ENCODE data around the gene FCRL2. TPM values are rescaled to one million over a fixed set of nuclear protein-coding genes. Genes with fewer than 3 reads are reported as not detected.
"Not testable (repeated sequence)": the region's sequence is repeated elsewhere in the genome, so short reads cannot be mapped to it uniquely, and the experiment has no call there.

Gene FCRL2
- total RNA-seq, 3 donors from 2014 or later (not counting 1 experiment from before 2014, with no cell fraction given) = 0.49 to 1.1 (median 0.88) TPM

- H3K4me1 Mint-ChIP-seq = peaks cover 38 to 47% of the 10 kb centered on the region in 2 donors
- no peaks in the 10 kb centered on the region for H3K27me3 ChIP-seq (ENCODE audit: control insufficient read depth, insufficient read depth, low read length)
- H3K9me3 Mint-ChIP-seq = no peaks in the 10 kb centered on the region
- no peak overlapping the region for H3K27ac ChIP-seq (ENCODE audit: low read length)
- no peaks in the 10 kb centered on the region for H3K36me3 Mint-ChIP-seq
- peaks cover 16% of the 10 kb centered on the region for H3K4me1 ChIP-seq (ENCODE audit: control insufficient read depth, insufficient read depth, low read length)
- no peak overlapping the region for H3K4me3 Mint-ChIP-seq
- H3K9me3 ChIP-seq (ENCODE audit: control insufficient read depth, insufficient read depth, low read length) = no peaks in the 10 kb centered on the region
- H3K27me3 Mint-ChIP-seq (ENCODE audit: low read depth in 2 of 2) = no peaks in the 10 kb centered on the region
- no peak overlapping the region for H3K4me3 ChIP-seq (ENCODE audit: low read length)
- no peak for TF ChIP-seq CTCF (IDR thresholded peaks at IDR 0.05)
- no peaks in the 10 kb centered on the region for H3K36me3 ChIP-seq (ENCODE audit: control insufficient read depth, insufficient read depth, low read length)
- no peak for DNase-seq
- ATAC-seq = peak; percentile 15 to 55 (median 30)
- intact Hi-C loops (cut with micrococcal nuclease) = loop anchor here (5.0 kb wide), 1 partner anchor 37 kb away; the partner anchor contains the start of gene FCRL3
- H3K27ac Mint-ChIP-seq = no peak overlapping the region
- 65% methylated on average over 5 of the region's 5 CpGs for WGBS (ENCODE audit: insufficient coverage)
Observed at GRCh38 chr1:157739229-157739901, 37.6 kb downstream of the FCRL2 start.

GRCh38 chr1:157735991-157736390 is 40.9 kb downstream of the FCRL2 start:
- not testable (repeated sequence) for H3K36me3 Mint-ChIP-seq; H3K9me3 Mint-ChIP-seq; H3K27me3 Mint-ChIP-seq (ENCODE audit: low read depth in 2 of 2); H3K4me3 ChIP-seq (ENCODE audit: low read length); DNase-seq; H3K27ac ChIP-seq (ENCODE audit: low read length); H3K36me3 ChIP-seq (ENCODE audit: control insufficient read depth, insufficient read depth, low read length); H3K27me3 ChIP-seq (ENCODE audit: control insufficient read depth, insufficient read depth, low read length); H3K9me3 ChIP-seq (ENCODE audit: control insufficient read depth, insufficient read depth, low read length)
- 82% methylated on average over 3 of the region's 5 CpGs for WGBS (ENCODE audit: insufficient coverage)
- H3K4me1 Mint-ChIP-seq = peaks cover 54 to 61% of the 10 kb centered on the region in 2 donors
- peak overlapping the region; percentile 35 to 61 for H3K27ac Mint-ChIP-seq
- intact Hi-C loops (cut with micrococcal nuclease) = loop anchor here (5.0 kb wide), 1 partner anchor 34 kb away; the partner anchor contains the start of gene FCRL3
- peak in 1 of 3 donors; percentile 43 for ATAC-seq
- H3K4me3 Mint-ChIP-seq = peak overlapping the region; percentile 60
- peaks cover 17% of the 10 kb centered on the region for H3K4me1 ChIP-seq (ENCODE audit: control insufficient read depth, insufficient read depth, low read length)

- Histone ChIP-seq H3K9me3 (ENCODE audit: control insufficient read depth, insufficient read depth, low read length) (no peaks in the 10 kb centered on the region), H3K4me1 (ENCODE audit: control insufficient read depth, insufficient read depth, low read length) (peaks cover 11% of the 10 kb centered on the region), H3K27me3 (ENCODE audit: control insufficient read depth, insufficient read depth, low read length) (no peaks in the 10 kb centered on the region), H3K4me3 (ENCODE audit: low read length) (no peak overlapping the region), H3K36me3 (ENCODE audit: control insufficient read depth, insufficient read depth, low read length) (no peaks in the 10 kb centered on the region), H3K27ac (ENCODE audit: low read length) (peak overlapping the region; percentile 78)
- H3K4me3 Mint-ChIP-seq = peak overlapping the region; percentile 21
- DNase-seq = no peak
- H3K36me3 Mint-ChIP-seq = no peaks in the 10 kb centered on the region
- intact Hi-C loops (cut with micrococcal nuclease) = no loop called here
- H3K4me1 Mint-ChIP-seq = peaks cover 51 to 58% of the 10 kb centered on the region in 2 donors
- peak; percentile 44 to 47 (median 46) for ATAC-seq
- H3K9me3 Mint-ChIP-seq = no peaks in the 10 kb centered on the region
- TF ChIP-seq CTCF (IDR thresholded peaks at IDR 0.05) = no peak
- WGBS (ENCODE audit: insufficient coverage) = 33% methylated on average over 1 of the region's 1 CpG
- H3K27ac Mint-ChIP-seq = peak overlapping the region; percentile 65 to 82
- no peaks in the 10 kb centered on the region for H3K27me3 Mint-ChIP-seq (ENCODE audit: low read depth in 2 of 2)
Observed at GRCh38 chr1:157734321-157734720, 42.6 kb downstream of the FCRL2 start.

DNA sequence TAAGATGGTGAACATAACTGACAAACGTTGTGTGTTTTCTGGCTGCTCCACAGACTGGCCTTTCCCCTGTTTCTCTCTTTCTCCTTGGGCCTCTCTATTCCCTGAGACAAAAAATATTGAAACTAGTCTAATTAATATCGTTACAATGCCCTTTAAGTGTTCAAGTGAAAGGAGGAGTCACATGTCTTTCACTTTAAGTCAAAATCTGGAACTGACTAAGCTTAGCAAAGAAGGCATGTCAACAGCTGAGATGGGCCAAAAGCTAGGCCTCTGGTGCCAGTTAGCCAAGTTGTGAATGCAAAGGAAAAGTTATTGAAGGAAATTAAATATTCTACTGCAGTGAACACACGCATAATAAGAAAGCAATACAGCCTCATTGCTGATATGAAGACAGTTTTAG is 44.2 kb downstream of the FCRL2 start:
- peaks cover 10% of the 10 kb centered on the region for H3K4me1 ChIP-seq (ENCODE audit: control insufficient read depth, insufficient read depth, low read length)
- no peak overlapping the region for H3K4me3 ChIP-seq (ENCODE audit: low read length)

More for the DNA sequence above, 44.2 kb downstream of the FCRL2 start:
- Histone ChIP-seq H3K27ac (ENCODE audit: low read length) (no peak overlapping the region), H3K36me3 (ENCODE audit: control insufficient read depth, insufficient read depth, low read length) (no peaks in the 10 kb centered on the region), H3K9me3 (ENCODE audit: control insufficient read depth, insufficient read depth, low read length) (no peaks in the 10 kb centered on the region), H3K27me3 (ENCODE audit: control insufficient read depth, insufficient read depth, low read length) (no peaks in the 10 kb centered on the region)
- DNase-seq (no peak), ATAC-seq (no peak)
- no peaks in the 10 kb centered on the region for H3K9me3 Mint-ChIP-seq
- peaks cover 57% of the 10 kb centered on the region in 2 donors for H3K4me1 Mint-ChIP-seq
- H3K27ac Mint-ChIP-seq = peak overlapping the region; percentile 65 to 82
- no peak for TF ChIP-seq CTCF (IDR thresholded peaks at IDR 0.05)
- H3K27me3 Mint-ChIP-seq (ENCODE audit: low read depth in 2 of 2) = no peaks in the 10 kb centered on the region
- 85% methylated on average over 3 of the region's 3 CpGs for WGBS (ENCODE audit: insufficient coverage)
- H3K36me3 Mint-ChIP-seq = no peaks in the 10 kb centered on the region
- intact Hi-C loops (cut with micrococcal nuclease) = no loop called here
- no peak overlapping the region for H3K4me3 Mint-ChIP-seq
